ENCODE results near the gene CYB561. TPM values are rescaled to one million over a fixed set of nuclear protein-coding genes. Genes with fewer than 3 reads are reported as not detected.

CYB561 gene
- total RNA-seq, 2 donors from 2014 or later: 24.4 to 27.5 TPM

- peak; percentile 43 for DNase-seq
- Histone ChIP-seq H3K36me3 (ENCODE audit: control insufficient read depth, insufficient read depth, low read length) (no peaks in the 10 kb centered on the region), H3K9me3 (ENCODE audit: control insufficient read depth, low read length) (no peaks in the 10 kb centered on the region), H3K4me3 (ENCODE audit: low read length) (no peak overlapping the region), H3K27me3 (ENCODE audit: control insufficient read depth, insufficient read depth, low read length, poor library complexity, severe bottlenecking) (peaks cover 13% of the 10 kb centered on the region), H3K4me1 (ENCODE audit: control insufficient read depth, insufficient read depth, low read length) (peaks cover 2% of the 10 kb centered on the region), H3K27ac (ENCODE audit: low read depth, low read length) (no peak overlapping the region), H3K9ac (ENCODE audit: extremely low read depth, low read length, poor library complexity, severe bottlenecking) (no peak overlapping the region)
- no peak for TF ChIP-seq CTCF (conservative IDR thresholded peaks at IDR 0.05)
- no peaks in the 10 kb centered on the region for H3K36me3 Mint-ChIP-seq (ENCODE audit: low read depth)
- WGBS, 2 experiments (ENCODE audit: insufficient coverage in 1 of 2, insufficient read length in 1 of 2): 89 to 90% methylated on average over 12 to 16 of the region's 16 CpGs
- H3K4me3 Mint-ChIP-seq: no peak overlapping the region
- no peaks in the 10 kb centered on the region for H3K9me3 Mint-ChIP-seq
- H3K27ac Mint-ChIP-seq: no peak overlapping the region
- peaks cover 16% of the 10 kb centered on the region for H3K27me3 Mint-ChIP-seq (ENCODE audit: insufficient read depth)
- H3K4me1 Mint-ChIP-seq: peaks cover 10% of the 10 kb centered on the region
These were observed 36.4 kb upstream of the CYB561 start for GRCh38 chr17:63482509-63482908.

- Histone ChIP-seq H3K27ac (ENCODE audit: low read depth, low read length) (no peak overlapping the region), H3K27me3 (ENCODE audit: control insufficient read depth, insufficient read depth, low read length, poor library complexity, severe bottlenecking) (peaks cover 15% of the 10 kb centered on the region), H3K36me3 (ENCODE audit: control insufficient read depth, insufficient read depth, low read length) (no peaks in the 10 kb centered on the region), H3K9ac (ENCODE audit: extremely low read depth, low read length, poor library complexity, severe bottlenecking) (no peak overlapping the region), H3K4me1 (ENCODE audit: control insufficient read depth, insufficient read depth, low read length) (peaks cover 2% of the 10 kb centered on the region), H3K4me3 (ENCODE audit: low read length) (no peak overlapping the region), H3K9me3 (ENCODE audit: control insufficient read depth, low read length) (no peaks in the 10 kb centered on the region)
- no peak overlapping the region for H3K4me3 Mint-ChIP-seq
- 91 to 94% methylated on average over 12 to 16 of the region's 16 CpGs for WGBS, 2 experiments (ENCODE audit: insufficient coverage in 1 of 2, insufficient read length in 1 of 2)
- peaks cover 16% of the 10 kb centered on the region for H3K27me3 Mint-ChIP-seq (ENCODE audit: insufficient read depth)
- H3K9me3 Mint-ChIP-seq: no peaks in the 10 kb centered on the region
- TF ChIP-seq CTCF (conservative IDR thresholded peaks at IDR 0.05): no peak
- H3K4me1 Mint-ChIP-seq: peaks cover 7% of the 10 kb centered on the region
- H3K36me3 Mint-ChIP-seq (ENCODE audit: low read depth): no peaks in the 10 kb centered on the region
- peak; percentile 44 for DNase-seq
- no peak overlapping the region for H3K27ac Mint-ChIP-seq
These were observed 35.4 kb upstream of the CYB561 start for GRCh38 chr17:63481488-63481870.

- Histone ChIP-seq H3K27ac (ENCODE audit: low read depth, low read length) (no peak overlapping the region), H3K4me1 (ENCODE audit: control insufficient read depth, insufficient read depth, low read length) (peaks cover 2% of the 10 kb centered on the region), H3K9ac (ENCODE audit: extremely low read depth, low read length, poor library complexity, severe bottlenecking) (no peak overlapping the region), H3K27me3 (ENCODE audit: control insufficient read depth, insufficient read depth, low read length, poor library complexity, severe bottlenecking) (peaks cover 19% of the 10 kb centered on the region), H3K4me3 (ENCODE audit: low read length) (no peak overlapping the region), H3K9me3 (ENCODE audit: control insufficient read depth, low read length) (no peaks in the 10 kb centered on the region), H3K36me3 (ENCODE audit: control insufficient read depth, insufficient read depth, low read length) (no peaks in the 10 kb centered on the region)
- Mint-ChIP-seq H3K4me1 (peaks cover 10% of the 10 kb centered on the region), H3K4me3 (no peak overlapping the region), H3K36me3 (ENCODE audit: low read depth) (no peaks in the 10 kb centered on the region), H3K27ac (no peak overlapping the region), H3K9me3 (no peaks in the 10 kb centered on the region), H3K27me3 (ENCODE audit: insufficient read depth) (peaks cover 19% of the 10 kb centered on the region)
- 89 to 92% methylated on average over 3 to 11 of the region's 11 CpGs for WGBS, 2 experiments (ENCODE audit: insufficient coverage in 1 of 2, insufficient read length in 1 of 2)
- no peak for TF ChIP-seq CTCF (conservative IDR thresholded peaks at IDR 0.05)
- peak; percentile 53 for DNase-seq
These were observed 34.9 kb upstream of the CYB561 start for GRCh38 chr17:63480826-63481487.
